Gastrocnemius medialis (tissue), 4 donors: ENCODE data around the gene KNG1.

Source experiments
- CTCF ChIP-seq, 5 experiments: fragments of 450-650 bp in 3 of 5; fragments of 200-600 bp in 2 of 5; sonication (generic) in 2 of 5; IDR thresholded peaks in 4 of 5; conservative IDR thresholded peaks in 1 of 5; 1 replicate in 4 of 5; 2 replicates in 1 of 5; pipeline ENCODE4 v1.5.1; 2016 to 2019; ENCODE audit warnings: antibody characterized with exemption in 5 of 5, mild to moderate bottlenecking in 3 of 5, moderate library complexity in 3 of 5
- POLR2A ChIP-seq, 2 donors: fragments of 450-650 bp; IDR thresholded peaks; one replicate each; pipeline ENCODE4 v1.6.1; 2017; ENCODE audit warnings: antibody characterized with exemption in 2 of 2, mild to moderate bottlenecking in 2 of 2, moderate library complexity in 2 of 2

DNA sequence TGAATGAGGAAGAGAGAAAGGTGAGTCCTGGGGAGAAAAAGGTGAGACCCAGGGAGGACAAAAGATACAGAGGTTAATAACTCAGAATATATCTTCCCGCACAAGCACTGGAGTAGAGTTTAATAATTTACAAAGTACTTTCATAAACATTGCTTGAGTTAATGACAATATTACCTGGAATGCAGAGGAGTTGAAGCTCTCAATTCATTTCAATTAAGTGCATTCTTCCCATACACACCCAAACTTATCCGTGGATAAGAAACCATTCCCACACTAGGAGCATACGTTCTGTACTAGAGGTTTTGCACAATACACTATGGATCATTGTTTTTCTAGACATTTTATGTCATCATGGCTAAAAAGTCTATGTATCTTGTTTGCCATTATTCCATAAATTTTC lies 23.3 kb upstream of the KNG1 start:
- TF ChIP-seq CTCF (IDR thresholded peaks at IDR 0.05 in 4 of 5, conservative IDR thresholded peaks at IDR 0.05 in 1 of 5) (no peak), POLR2A (IDR thresholded peaks at IDR 0.05) (no peak)
